Middle frontal gyrus (tissue), 1 donor: Measurements from ENCODE around the gene PFDN1.
"Not testable (repeated sequence)": the region's sequence is repeated elsewhere in the genome, so short reads cannot be mapped to it uniquely, and the experiment has no call there.

Source experiments
- DNase-seq: peaks from one replicate; pipeline ENCODE4 v3.0.0-alpha.2; 2015; ENCODE audit warnings: low spot score; ENCODE audit errors: extremely low spot score

The PFDN1 gene

GRCh38 chr5:140214831-140215230 is 88.1 kb downstream of the PFDN1 start:
- no peak for DNase-seq

GRCh38 chr5:140213370-140213983 is 89.4 kb downstream of the PFDN1 start:
- DNase-seq, result no peak

GRCh38 chr5:140208065-140208464 is 94.8 kb downstream of the PFDN1 start:
- no peak for DNase-seq

- no peak for DNase-seq
Observed at GRCh38 chr5:140207250-140207964, 95.5 kb downstream of the PFDN1 start.

GRCh38 chr5:140205952-140206351 is 96.9 kb downstream of the PFDN1 start:
- no peak for DNase-seq

- no peak for DNase-seq
Observed at GRCh38 chr5:140205216-140205615, 97.7 kb downstream of the PFDN1 start.

GRCh38 chr5:140202610-140203009 is 100.3 kb downstream of the PFDN1 start:
- no peak for DNase-seq

- no peak for DNase-seq
Observed at GRCh38 chr5:140202078-140202477, 100.8 kb downstream of the PFDN1 start.

GRCh38 chr5:140198915-140199314 is 104.0 kb downstream of the PFDN1 start:
- not testable (repeated sequence) for DNase-seq

- DNase-seq, result no peak
Observed at GRCh38 chr5:140197023-140197422, 105.9 kb downstream of the PFDN1 start.

- no peak for DNase-seq
Observed at GRCh38 chr5:140196115-140196814, 106.6 kb downstream of the PFDN1 start.
